ENCODE data around the gene ZMAT5. TPM values are rescaled to one million over a fixed set of nuclear protein-coding genes. Genes with fewer than 3 reads are reported as not detected.

ZMAT5 gene
- polyA plus RNA-seq, 3 donors, result 27.1 to 79.4 (median 59.3) TPM

GRCh38 chr22:29762263-29762662, 4.5 kb downstream of the ZMAT5 start:
- H3K9ac ChIP-seq (ENCODE audit: insufficient read depth, low read length, poor library complexity, severe bottlenecking), result no peak overlapping the region
- no peak overlapping the region for H3K27ac Mint-ChIP-seq
- no peak overlapping the region for H3K27ac ChIP-seq (ENCODE audit: low read depth in 1 of 2, low read length in 2 of 2)
- peaks cover 21% of the 10 kb centered on the region for H3K4me1 Mint-ChIP-seq
- peaks cover 2% of the 10 kb centered on the region for H4K20me1 ChIP-seq (ENCODE audit: insufficient read depth, low read length)
- H3K27me3 Mint-ChIP-seq (ENCODE audit: low read depth in 3 of 3), result peaks cover 0 to 2% (median 1%) of the 10 kb centered on the region in 3 donors
- peaks cover 0 to 3% of the 10 kb centered on the region in 2 donors for H3K36me3 Mint-ChIP-seq
- peaks cover 12 to 14% of the 10 kb centered on the region in 2 donors for H3K4me1 ChIP-seq (ENCODE audit: control insufficient read depth in 1 of 2, insufficient read depth in 2 of 2, low read length in 2 of 2)
- H3K36me3 ChIP-seq (replicated peaks in 1 of 2; ENCODE audit: control insufficient read depth in 1 of 2, insufficient read depth in 2 of 2, low read length in 2 of 2), result peaks cover 0 to 13% of the 10 kb centered on the region in 2 donors
- H3K9me3 Mint-ChIP-seq, result no peaks in the 10 kb centered on the region
- no peak for TF ChIP-seq CTCF (IDR thresholded peaks at IDR 0.05)
- H3K4me3 ChIP-seq (replicated peaks in 1 of 3; ENCODE audit: low read depth in 2 of 3, low read length in 3 of 3), result no peak overlapping the region
- no peak overlapping the region for H2AFZ ChIP-seq (ENCODE audit: insufficient read depth, low read depth, low read length, poor library complexity, severe bottlenecking)
- no peak overlapping the region for H3K4me3 Mint-ChIP-seq
- 100% methylated on average over 1 of the region's 15 CpGs for WGBS (ENCODE audit: insufficient coverage)
- intact Hi-C loops (cut with micrococcal nuclease), result loop anchor here in 1 of 2 donors (10.0 kb wide), 1 partner anchor 243 kb away; no protein-coding TSS in a partner anchor
- H3K4me2 ChIP-seq (replicated peaks; ENCODE audit: extremely low read depth, low read length, poor library complexity, severe bottlenecking), result no peak overlapping the region
- no peaks in the 10 kb centered on the region for H3K9me3 ChIP-seq (replicated peaks in 1 of 2; ENCODE audit: control insufficient read depth in 1 of 2, insufficient read depth in 1 of 2, low read length in 2 of 2)
- no peak for DNase-seq
- peaks cover 40% of the 10 kb centered on the region for H3K79me2 ChIP-seq (ENCODE audit: insufficient read depth, low read length)
- H3K27me3 ChIP-seq (ENCODE audit: control insufficient read depth in 2 of 2, insufficient read depth in 2 of 2, low read length in 2 of 2), result no peaks in the 10 kb centered on the region

- no peaks in the 10 kb centered on the region for H3K9me3 ChIP-seq (replicated peaks in 1 of 2; ENCODE audit: control insufficient read depth in 1 of 2, insufficient read depth in 1 of 2, low read length in 2 of 2)
- Mint-ChIP-seq H3K27ac (no peak overlapping the region), H3K4me1 (peaks cover under 1% of the 10 kb centered on the region), H3K36me3 (peaks cover 4 to 5% of the 10 kb centered on the region in 2 donors), H3K9me3 (no peaks in the 10 kb centered on the region), H3K27me3 (ENCODE audit: low read depth in 3 of 3) (peaks cover 0 to 4% (median 2%) of the 10 kb centered on the region in 3 donors), H3K4me3 (no peak overlapping the region)
- H3K27ac ChIP-seq (ENCODE audit: low read depth in 1 of 2, low read length in 2 of 2), result no peak overlapping the region
- no peak overlapping the region for H2AFZ ChIP-seq (ENCODE audit: insufficient read depth, low read depth, low read length, poor library complexity, severe bottlenecking)
- H3K9ac ChIP-seq (ENCODE audit: insufficient read depth, low read length, poor library complexity, severe bottlenecking), result no peak overlapping the region
- H4K20me1 ChIP-seq (ENCODE audit: insufficient read depth, low read length), result peaks cover 2% of the 10 kb centered on the region
- H3K4me2 ChIP-seq (replicated peaks; ENCODE audit: extremely low read depth, low read length, poor library complexity, severe bottlenecking), result no peak overlapping the region
- WGBS (ENCODE audit: insufficient coverage), result 100% methylated on average over 1 of the region's 5 CpGs
- peaks cover 13% of the 10 kb centered on the region for H3K79me2 ChIP-seq (ENCODE audit: insufficient read depth, low read length)
- TF ChIP-seq CTCF (IDR thresholded peaks at IDR 0.05), result no peak
- no peak for DNase-seq
- no peak overlapping the region for H3K4me3 ChIP-seq (replicated peaks in 1 of 3; ENCODE audit: low read depth in 2 of 3, low read length in 3 of 3)
- H3K36me3 ChIP-seq (replicated peaks in 1 of 2; ENCODE audit: control insufficient read depth in 1 of 2, insufficient read depth in 2 of 2, low read length in 2 of 2), result peaks cover 3 to 20% of the 10 kb centered on the region in 2 donors
- no peaks in the 10 kb centered on the region for H3K27me3 ChIP-seq (ENCODE audit: control insufficient read depth in 2 of 2, insufficient read depth in 2 of 2, low read length in 2 of 2)
- intact Hi-C loops (cut with micrococcal nuclease), result no loop called here
- H3K4me1 ChIP-seq (ENCODE audit: control insufficient read depth in 1 of 2, insufficient read depth in 2 of 2, low read length in 2 of 2), result peaks cover 0 to under 1% of the 10 kb centered on the region in 2 donors
These were observed 7.8 kb downstream of the ZMAT5 start for GRCh38 chr22:29758959-29759358.

All from CD14-positive monocyte (primary cell).